ENCODE data around the gene CFHR5.
A peak's percentile ranks its signal among the peaks of the same experiment; 100 is the strongest.

DNA sequence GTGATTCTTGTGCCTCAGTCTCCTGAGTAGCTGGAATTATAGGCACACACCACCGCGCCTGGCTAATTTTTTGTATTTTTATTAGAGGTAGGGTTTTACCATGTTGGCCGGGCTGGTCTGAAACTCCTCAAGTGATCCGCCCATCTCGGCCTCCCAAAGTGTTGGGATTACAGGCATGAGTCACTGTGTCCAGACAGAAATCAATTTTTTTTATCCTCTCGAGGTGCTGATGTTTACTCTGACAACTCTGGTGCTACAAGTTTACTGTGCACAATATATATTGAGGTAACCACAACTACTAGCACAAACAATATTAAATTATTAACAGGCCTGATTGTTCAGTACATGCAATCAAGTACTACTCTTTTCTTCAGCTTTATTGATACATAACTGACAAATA is 50.0 kb downstream of the CFHR5 start:
- TF ChIP-seq JUND (IDR thresholded peaks at IDR 0.05) (peak in 1 of 2 donors; percentile 29), RAD21 (IDR thresholded peaks at IDR 0.05) (no peak), CTCF (IDR thresholded peaks at IDR 0.05; ENCODE audit: low read depth, low read length, missing input control) (no peak), YY1 (IDR thresholded peaks at IDR 0.05) (no peak), RXRA (IDR thresholded peaks at IDR 0.05) (no peak), GABPA (IDR thresholded peaks at IDR 0.05 in 1 of 2, conservative IDR thresholded peaks at IDR 0.05 in 1 of 2) (no peak), TAF1 (conservative IDR thresholded peaks at IDR 0.05) (no peak), SP1 (IDR thresholded peaks at IDR 0.05) (no peak), HNF4A (conservative IDR thresholded peaks at IDR 0.05) (no peak), FOXA1 (IDR thresholded peaks at IDR 0.05) (no peak), MAX (IDR thresholded peaks at IDR 0.05) (no peak), EGR1 (IDR thresholded peaks at IDR 0.05; ENCODE audit: low read depth in 2 of 2) (no peak)
- TF ChIP-seq, protein P1, sequence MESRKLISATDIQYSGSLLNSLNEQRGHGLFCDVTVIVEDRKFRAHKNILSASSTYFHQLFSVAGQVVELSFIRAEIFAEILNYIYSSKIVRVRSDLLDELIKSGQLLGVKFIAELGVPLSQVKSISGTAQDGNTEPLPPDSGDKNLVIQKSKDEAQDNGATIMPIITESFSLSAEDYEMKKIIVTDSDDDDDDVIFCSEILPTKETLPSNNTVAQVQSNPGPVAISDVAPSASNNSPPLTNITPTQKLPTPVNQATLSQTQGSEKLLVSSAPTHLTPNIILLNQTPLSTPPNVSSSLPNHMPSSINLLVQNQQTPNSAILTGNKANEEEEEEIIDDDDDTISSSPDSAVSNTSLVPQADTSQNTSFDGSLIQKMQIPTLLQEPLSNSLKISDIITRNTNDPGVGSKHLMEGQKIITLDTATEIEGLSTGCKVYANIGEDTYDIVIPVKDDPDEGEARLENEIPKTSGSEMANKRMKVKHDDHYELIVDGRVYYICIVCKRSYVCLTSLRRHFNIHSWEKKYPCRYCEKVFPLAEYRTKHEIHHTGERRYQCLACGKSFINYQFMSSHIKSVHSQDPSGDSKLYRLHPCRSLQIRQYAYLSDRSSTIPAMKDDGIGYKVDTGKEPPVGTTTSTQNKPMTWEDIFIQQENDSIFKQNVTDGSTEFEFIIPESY (IDR thresholded peaks at IDR 0.05), result no peak
- TF ChIP-seq, protein P2, sequence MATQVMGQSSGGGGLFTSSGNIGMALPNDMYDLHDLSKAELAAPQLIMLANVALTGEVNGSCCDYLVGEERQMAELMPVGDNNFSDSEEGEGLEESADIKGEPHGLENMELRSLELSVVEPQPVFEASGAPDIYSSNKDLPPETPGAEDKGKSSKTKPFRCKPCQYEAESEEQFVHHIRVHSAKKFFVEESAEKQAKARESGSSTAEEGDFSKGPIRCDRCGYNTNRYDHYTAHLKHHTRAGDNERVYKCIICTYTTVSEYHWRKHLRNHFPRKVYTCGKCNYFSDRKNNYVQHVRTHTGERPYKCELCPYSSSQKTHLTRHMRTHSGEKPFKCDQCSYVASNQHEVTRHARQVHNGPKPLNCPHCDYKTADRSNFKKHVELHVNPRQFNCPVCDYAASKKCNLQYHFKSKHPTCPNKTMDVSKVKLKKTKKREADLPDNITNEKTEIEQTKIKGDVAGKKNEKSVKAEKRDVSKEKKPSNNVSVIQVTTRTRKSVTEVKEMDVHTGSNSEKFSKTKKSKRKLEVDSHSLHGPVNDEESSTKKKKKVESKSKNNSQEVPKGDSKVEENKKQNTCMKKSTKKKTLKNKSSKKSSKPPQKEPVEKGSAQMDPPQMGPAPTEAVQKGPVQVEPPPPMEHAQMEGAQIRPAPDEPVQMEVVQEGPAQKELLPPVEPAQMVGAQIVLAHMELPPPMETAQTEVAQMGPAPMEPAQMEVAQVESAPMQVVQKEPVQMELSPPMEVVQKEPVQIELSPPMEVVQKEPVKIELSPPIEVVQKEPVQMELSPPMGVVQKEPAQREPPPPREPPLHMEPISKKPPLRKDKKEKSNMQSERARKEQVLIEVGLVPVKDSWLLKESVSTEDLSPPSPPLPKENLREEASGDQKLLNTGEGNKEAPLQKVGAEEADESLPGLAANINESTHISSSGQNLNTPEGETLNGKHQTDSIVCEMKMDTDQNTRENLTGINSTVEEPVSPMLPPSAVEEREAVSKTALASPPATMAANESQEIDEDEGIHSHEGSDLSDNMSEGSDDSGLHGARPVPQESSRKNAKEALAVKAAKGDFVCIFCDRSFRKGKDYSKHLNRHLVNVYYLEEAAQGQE (IDR thresholded peaks at IDR 0.05), result no peak
